ENCODE measurements around the gene CCDC192.

- no peak for TF ChIP-seq CTCF (IDR thresholded peaks at IDR 0.05)
- no peak for TF ChIP-seq POLR2A (IDR thresholded peaks at IDR 0.05)
Measured at GRCh38 chr5:127967983-127968592, 264.9 kb downstream of the CCDC192 start.

Data from ovary (tissue), 3 donors.